Upper lobe of left lung (tissue), 6 donors: ENCODE results near the gene CCDC13. TPM values are rescaled to one million over a fixed set of nuclear protein-coding genes. Genes with fewer than 3 reads are reported as not detected.

Experiments used
- ATAC-seq, 2 donors: fragments of 200-7000 bp; cut with Tn5 transposase; one replicate each; pipeline ENCODE4 v1.9.1; 2022; ENCODE audit warnings: mild to moderate bottlenecking in 2 of 2, moderate library complexity in 2 of 2; ENCODE audit not compliant: low FRiP score in 2 of 2
- DNase-seq, 2 donors: peaks; one replicate each; pipeline ENCODE4 v3.0.0-alpha.2; 2019 to 2020
- H3K27ac ChIP-seq, 4 donors: fragments of 200-600 bp; sonication (generic); one replicate each; pipeline ENCODE4 v1.5.1; 2016 to 2019
- H3K27me3 ChIP-seq, 4 donors: fragments of 200-600 bp; sonication (generic); one replicate each; pipeline ENCODE4 v1.5.1; 2017 to 2019
- H3K36me3 ChIP-seq, 4 donors: fragments of 200-600 bp; sonication (generic); one replicate each; pipeline ENCODE4 v1.5.1; 2016 to 2019
- H3K4me1 ChIP-seq, 4 donors: fragments of 200-600 bp; sonication (generic); one replicate each; pipeline ENCODE4 v1.5.1; 2018 to 2019
- H3K4me3 ChIP-seq, 4 donors: fragments of 200-600 bp; sonication (generic); one replicate each; pipeline ENCODE4 v1.5.1; 2017 to 2019; ENCODE audit warnings: mild to moderate bottlenecking in 2 of 4, moderate library complexity in 1 of 4
- H3K9me3 ChIP-seq, 4 donors: fragments of 200-600 bp; sonication (generic); one replicate each; pipeline ENCODE4 v1.5.1; 2018 to 2019
- EP300 ChIP-seq, 4 donors: sonication (generic); formaldehyde crosslinking; IDR thresholded peaks; one replicate each; pipeline ENCODE4 v1.5.1; 2017; ENCODE audit warnings: antibody characterized with exemption in 4 of 4, control low read depth in 2 of 4
- POLR2A ChIP-seq, 4 donors: fragments of 450-650 bp; IDR thresholded peaks; one replicate each; pipeline ENCODE4 v1.5.1; 2016 to 2017; ENCODE audit warnings: antibody characterized with exemption in 4 of 4, mild to moderate bottlenecking in 2 of 4
- POLR2AphosphoS5 ChIP-seq, 2 donors: sonication (generic); formaldehyde crosslinking; IDR thresholded peaks; one replicate each; pipeline ENCODE4 v1.5.1; 2017; ENCODE audit warnings: antibody characterized with exemption in 2 of 2
- WGBS, 2 donors: methylation state at CpG; one replicate each; pipeline ENCODE4 v1.1.5; 2017 to 2018; 5-methylcytosine and 5-hydroxymethylcytosine counted together
- total RNA-seq, 6 donors: library from RNA; depleted of rRNA in 4 of 6; stranded (reverse); fragments of >200 nt in 4 of 6; gene quantifications; one replicate each; pipeline versions ENCODE4 v1.1.0 to v1.2.1, GENCODE V29; 2016 to 2021
- TF ChIP-seq, protein P1 (sequence below), 6 experiments: fragments of 450-650 bp in 4 of 6; fragments of 200-600 bp in 2 of 6; sonication (generic) in 2 of 6; IDR thresholded peaks; one replicate each; pipeline ENCODE4 v1.5.1; 2016 to 2019; ENCODE audit warnings: antibody characterized with exemption in 6 of 6
- donor health status: DM: no; HTN: no; CAD: no; lungs with moderate emphysema.
- donor health status: DM: no; HTN: yes; CAD: no; lungs with severe emphysema.

The CCDC13 gene
- total RNA-seq, 6 donors from 2014 or later = 2.1 to 12.8 (median 3.0) TPM

DNA sequence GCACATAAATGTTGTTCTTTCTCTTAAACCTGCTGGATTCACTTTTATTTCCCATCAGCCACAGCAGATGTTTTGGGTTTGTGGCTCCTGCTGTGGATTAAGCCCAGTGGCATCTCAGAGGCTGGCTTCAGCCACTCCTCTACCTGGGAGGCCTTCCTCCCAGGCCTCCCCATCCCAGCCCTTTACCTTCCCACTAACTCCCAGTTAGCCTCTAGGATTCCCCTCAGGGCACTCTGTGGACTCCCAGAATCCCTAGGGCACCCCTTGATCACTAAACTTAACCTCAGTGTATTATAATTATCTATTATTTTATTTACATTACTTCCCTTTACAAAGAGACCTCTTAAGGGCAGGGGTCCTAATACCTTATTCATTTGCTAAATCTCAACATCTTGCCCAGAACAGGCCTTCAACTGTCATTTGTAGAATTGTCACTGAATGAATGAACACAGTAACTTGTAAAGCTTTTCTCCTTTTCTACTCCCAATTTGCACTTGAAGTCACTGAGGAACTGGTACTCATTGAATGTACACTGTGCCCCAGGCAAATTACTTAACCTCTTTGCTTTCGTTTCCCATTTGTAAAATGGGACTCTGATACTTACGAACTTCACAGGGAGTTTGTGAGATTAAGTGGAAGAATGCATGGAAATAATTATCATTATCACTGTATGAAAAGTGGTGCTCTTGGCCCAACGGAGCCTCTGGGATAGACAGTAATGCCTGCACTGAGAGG is 8.3 kb downstream of the CCDC13 start:
- no peak for DNase-seq
- TF ChIP-seq POLR2AphosphoS5 (IDR thresholded peaks at IDR 0.05) (no peak), POLR2A (IDR thresholded peaks at IDR 0.05) (no peak), EP300 (IDR thresholded peaks at IDR 0.05) (no peak)
- TF ChIP-seq, protein P1, sequence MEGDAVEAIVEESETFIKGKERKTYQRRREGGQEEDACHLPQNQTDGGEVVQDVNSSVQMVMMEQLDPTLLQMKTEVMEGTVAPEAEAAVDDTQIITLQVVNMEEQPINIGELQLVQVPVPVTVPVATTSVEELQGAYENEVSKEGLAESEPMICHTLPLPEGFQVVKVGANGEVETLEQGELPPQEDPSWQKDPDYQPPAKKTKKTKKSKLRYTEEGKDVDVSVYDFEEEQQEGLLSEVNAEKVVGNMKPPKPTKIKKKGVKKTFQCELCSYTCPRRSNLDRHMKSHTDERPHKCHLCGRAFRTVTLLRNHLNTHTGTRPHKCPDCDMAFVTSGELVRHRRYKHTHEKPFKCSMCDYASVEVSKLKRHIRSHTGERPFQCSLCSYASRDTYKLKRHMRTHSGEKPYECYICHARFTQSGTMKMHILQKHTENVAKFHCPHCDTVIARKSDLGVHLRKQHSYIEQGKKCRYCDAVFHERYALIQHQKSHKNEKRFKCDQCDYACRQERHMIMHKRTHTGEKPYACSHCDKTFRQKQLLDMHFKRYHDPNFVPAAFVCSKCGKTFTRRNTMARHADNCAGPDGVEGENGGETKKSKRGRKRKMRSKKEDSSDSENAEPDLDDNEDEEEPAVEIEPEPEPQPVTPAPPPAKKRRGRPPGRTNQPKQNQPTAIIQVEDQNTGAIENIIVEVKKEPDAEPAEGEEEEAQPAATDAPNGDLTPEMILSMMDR (IDR thresholded peaks at IDR 0.05) = no peak
- Histone ChIP-seq H3K27ac (peak overlapping the region in 2 of 4 donors; percentile 44 to 46), H3K36me3 (no peaks in the 10 kb centered on the region), H3K27me3 (no peaks in the 10 kb centered on the region), H3K4me3 (no peak overlapping the region), H3K9me3 (no peaks in the 10 kb centered on the region), H3K4me1 (peaks cover 12 to 26% (median 19%) of the 10 kb centered on the region in 4 donors)
- whole genome bisulfite sequencing, 2 donors = 56 to 81% methylated on average over 3 of the region's 3 CpGs
- ATAC-seq = no peak

GRCh38 chr3:42764115-42764514 is 8.9 kb downstream of the CCDC13 start:
- no peak overlapping the region for H3K4me3 ChIP-seq
- H3K9me3 ChIP-seq = no peaks in the 10 kb centered on the region
- no peaks in the 10 kb centered on the region for H3K27me3 ChIP-seq
- ATAC-seq = peak in 1 of 2 donors; percentile 66
- H3K4me1 ChIP-seq = peaks cover 12 to 26% (median 19%) of the 10 kb centered on the region in 4 donors
- WGBS, 2 donors = 59 to 75% methylated on average over 3 of the region's 3 CpGs
- DNase-seq = peak in 1 of 2 donors; percentile 46
- no peak for TF ChIP-seq POLR2AphosphoS5 (IDR thresholded peaks at IDR 0.05)
- no peak for TF ChIP-seq EP300 (IDR thresholded peaks at IDR 0.05)
- TF ChIP-seq POLR2A (IDR thresholded peaks at IDR 0.05) = no peak
- TF ChIP-seq, protein P1 (IDR thresholded peaks at IDR 0.05) = no peak
- H3K36me3 ChIP-seq = no peaks in the 10 kb centered on the region
- H3K27ac ChIP-seq = peak overlapping the region in 2 of 4 donors; percentile 46 to 62

- H3K4me1 ChIP-seq = peaks cover 12 to 26% (median 19%) of the 10 kb centered on the region in 4 donors
- no peaks in the 10 kb centered on the region for H3K9me3 ChIP-seq
- peak overlapping the region in 3 of 4 donors; percentile 50 to 72 (median 62) for H3K27ac ChIP-seq
- ATAC-seq (no peak), DNase-seq (no peak)
- no peak overlapping the region for H3K4me3 ChIP-seq
- WGBS, 2 donors = 52 to 58% methylated on average over 2 of the region's 2 CpGs
- H3K36me3 ChIP-seq = no peaks in the 10 kb centered on the region
- TF ChIP-seq POLR2AphosphoS5 (IDR thresholded peaks at IDR 0.05) (no peak), POLR2A (IDR thresholded peaks at IDR 0.05) (no peak), EP300 (IDR thresholded peaks at IDR 0.05) (no peak)
- TF ChIP-seq, protein P1 (IDR thresholded peaks at IDR 0.05) = no peak
- no peaks in the 10 kb centered on the region for H3K27me3 ChIP-seq
These were observed 10.0 kb downstream of the CCDC13 start for GRCh38 chr3:42763021-42763420.

- TF ChIP-seq, protein P1 (IDR thresholded peaks at IDR 0.05) = no peak
- TF ChIP-seq EP300 (IDR thresholded peaks at IDR 0.05) (no peak), POLR2A (IDR thresholded peaks at IDR 0.05) (no peak), POLR2AphosphoS5 (IDR thresholded peaks at IDR 0.05) (no peak)
- Histone ChIP-seq H3K4me1 (peaks cover 12 to 26% (median 19%) of the 10 kb centered on the region in 4 donors), H3K9me3 (no peaks in the 10 kb centered on the region), H3K27me3 (no peaks in the 10 kb centered on the region), H3K27ac (peak overlapping the region in 3 of 4 donors; percentile 58 to 72 (median 67)), H3K4me3 (no peak overlapping the region), H3K36me3 (no peaks in the 10 kb centered on the region)
- ATAC-seq (peak; percentile 76 to 82), DNase-seq (peak in 1 of 2 donors; percentile 65)
- 61 to 76% methylated on average over 3 to 6 of the region's 6 CpGs for WGBS, 2 donors
These were observed 10.9 kb downstream of the CCDC13 start for GRCh38 chr3:42762046-42762724.
